Measurements from ENCODE around the gene TMEM131.

DNA sequence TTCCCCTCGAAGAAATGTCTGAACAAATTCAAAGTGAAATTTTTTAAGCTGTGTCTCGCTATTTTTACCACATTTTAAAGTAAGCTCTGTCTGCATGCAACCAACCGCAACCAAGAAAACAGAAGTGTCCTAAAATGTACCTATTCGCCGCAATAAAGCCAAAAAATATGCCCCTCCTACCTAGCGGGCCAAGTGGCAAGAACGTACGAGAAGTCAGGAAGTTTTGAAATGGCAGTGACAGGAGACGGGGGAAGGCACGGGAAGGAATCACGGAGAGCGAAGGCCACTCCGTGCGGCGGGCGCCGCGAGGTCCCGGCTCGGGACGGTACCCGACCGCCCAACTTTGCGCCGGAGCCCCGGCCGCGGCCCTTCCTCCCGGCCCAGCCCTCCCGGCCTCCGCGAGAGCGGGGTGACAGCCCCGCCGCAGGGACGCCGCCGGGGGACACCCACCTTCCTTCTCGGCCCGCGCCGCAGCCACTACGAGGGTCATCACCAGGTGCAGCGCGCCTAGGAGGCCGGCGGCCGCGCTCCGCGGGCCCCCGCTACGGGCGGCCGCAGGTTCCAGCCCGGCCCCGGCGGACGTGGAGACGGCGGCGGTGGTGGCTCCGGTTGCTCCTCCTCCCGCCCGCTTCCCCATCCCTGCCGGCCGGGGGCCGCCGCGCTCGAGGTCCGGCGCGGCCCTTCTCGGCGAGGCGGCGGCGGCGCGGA is 568 bp downstream of the TMEM131 start:
- TF ChIP-seq ZFX (IDR thresholded peaks at IDR 0.05) = peak; percentile 94
- TF ChIP-seq, protein P1, sequence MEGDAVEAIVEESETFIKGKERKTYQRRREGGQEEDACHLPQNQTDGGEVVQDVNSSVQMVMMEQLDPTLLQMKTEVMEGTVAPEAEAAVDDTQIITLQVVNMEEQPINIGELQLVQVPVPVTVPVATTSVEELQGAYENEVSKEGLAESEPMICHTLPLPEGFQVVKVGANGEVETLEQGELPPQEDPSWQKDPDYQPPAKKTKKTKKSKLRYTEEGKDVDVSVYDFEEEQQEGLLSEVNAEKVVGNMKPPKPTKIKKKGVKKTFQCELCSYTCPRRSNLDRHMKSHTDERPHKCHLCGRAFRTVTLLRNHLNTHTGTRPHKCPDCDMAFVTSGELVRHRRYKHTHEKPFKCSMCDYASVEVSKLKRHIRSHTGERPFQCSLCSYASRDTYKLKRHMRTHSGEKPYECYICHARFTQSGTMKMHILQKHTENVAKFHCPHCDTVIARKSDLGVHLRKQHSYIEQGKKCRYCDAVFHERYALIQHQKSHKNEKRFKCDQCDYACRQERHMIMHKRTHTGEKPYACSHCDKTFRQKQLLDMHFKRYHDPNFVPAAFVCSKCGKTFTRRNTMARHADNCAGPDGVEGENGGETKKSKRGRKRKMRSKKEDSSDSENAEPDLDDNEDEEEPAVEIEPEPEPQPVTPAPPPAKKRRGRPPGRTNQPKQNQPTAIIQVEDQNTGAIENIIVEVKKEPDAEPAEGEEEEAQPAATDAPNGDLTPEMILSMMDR (conservative IDR thresholded peaks at IDR 0.05) = no peak
